ENCODE results near the gene KRTAP10-6.
"Not testable (repeated sequence)": the region's sequence is repeated elsewhere in the genome, so short reads cannot be mapped to it uniquely, and the experiment has no call there.

DNA sequence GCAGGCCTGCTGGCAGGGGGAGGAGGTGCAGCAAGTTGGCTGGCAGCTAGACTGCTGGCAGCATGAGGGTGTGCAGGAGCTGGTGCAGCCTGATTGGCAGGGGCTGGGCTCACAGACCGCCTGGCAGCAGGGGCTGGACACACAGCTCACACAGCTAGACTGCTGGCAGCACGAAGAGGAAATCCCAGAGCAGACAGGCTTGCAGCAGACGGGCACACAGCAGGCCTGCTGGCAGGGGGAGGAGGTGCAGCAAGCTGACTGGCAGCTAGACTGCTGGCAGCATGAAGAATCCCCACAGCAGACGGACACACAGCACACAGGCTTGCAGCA, 539 bp downstream of the KRTAP10-6 start:
- TF ChIP-seq FOSL2 (IDR thresholded peaks at IDR 0.05); FOSL2 (CRISPR knock-in tag; IDR thresholded peaks at IDR 0.05); CHD2 (IDR thresholded peaks at IDR 0.05; ENCODE audit: low read length, partially characterized antibody); RAD21 (conservative IDR thresholded peaks at IDR 0.05 in 1 of 2, IDR thresholded peaks at IDR 0.05 in 1 of 2); PHF8 (IDR thresholded peaks at IDR 0.05; ENCODE audit: borderline replicate concordance, low read depth); EP300 (IDR thresholded peaks at IDR 0.05): not testable (repeated sequence)
